HEK293 (cell line): ENCODE results near the gene CMC4.

Experiments
- BCL11B ChIP-seq: fragments of 450-650 bp; formaldehyde crosslinking; IDR thresholded peaks from 2 replicates; pipeline ENCODE4 v1.5.1; 2016; ENCODE audit warnings: low read depth, missing biosample characterization, missing genetic modification characterization
- CTCF ChIP-seq: fragments of 450-650 bp; formaldehyde crosslinking; IDR thresholded peaks from 2 replicates; pipeline ENCODE4 v1.5.1; 2016; ENCODE audit warnings: missing biosample characterization, missing genetic modification characterization
- GLI4 ChIP-seq: fragments of 450-650 bp; formaldehyde crosslinking; IDR thresholded peaks from 2 replicates; pipeline ENCODE4 v1.5.1; 2016; ENCODE audit warnings: missing biosample characterization, missing genetic modification characterization
- HIC1 ChIP-seq: fragments of 450-650 bp; formaldehyde crosslinking; IDR thresholded peaks from 2 replicates; pipeline ENCODE4 v1.5.1; 2016; ENCODE audit warnings: missing biosample characterization, missing genetic modification characterization
- SCRT1 ChIP-seq: fragments of 450-650 bp; formaldehyde crosslinking; IDR thresholded peaks from 2 replicates; pipeline ENCODE4 v1.5.1; 2016; ENCODE audit warnings: missing biosample characterization, missing genetic modification characterization, borderline replicate concordance
- SP2 ChIP-seq: fragments of 450-650 bp; formaldehyde crosslinking; IDR thresholded peaks from 2 replicates; pipeline ENCODE4 v1.5.1; 2016; ENCODE audit warnings: missing biosample characterization, missing genetic modification characterization
- ZBTB44 ChIP-seq: fragments of 450-650 bp; IDR thresholded peaks from 2 replicates; pipeline ENCODE4 v1.5.1; 2018; ENCODE audit warnings: missing biosample characterization, mild to moderate bottlenecking, missing genetic modification characterization
- ZFP41 ChIP-seq: fragments of 450-650 bp; formaldehyde crosslinking; IDR thresholded peaks from 2 replicates; pipeline ENCODE4 v1.5.1; 2016; ENCODE audit warnings: missing biosample characterization, missing genetic modification characterization, borderline replicate concordance
- ZNF132 ChIP-seq: fragments of 450-650 bp; formaldehyde crosslinking; IDR thresholded peaks from 2 replicates; pipeline ENCODE4 v1.5.1; 2017; ENCODE audit warnings: missing biosample characterization, missing genetic modification characterization, borderline replicate concordance
- ZNF140 ChIP-seq: fragments of 450-650 bp; formaldehyde crosslinking; IDR thresholded peaks from 2 replicates; pipeline ENCODE4 v1.5.1; 2016; ENCODE audit warnings: missing biosample characterization, missing genetic modification characterization
- ZNF155 ChIP-seq: fragments of 450-650 bp; formaldehyde crosslinking; IDR thresholded peaks from 2 replicates; pipeline ENCODE4 v1.5.1; 2016; ENCODE audit warnings: missing biosample characterization, missing genetic modification characterization
- ZNF157 ChIP-seq: fragments of 450-650 bp; formaldehyde crosslinking; IDR thresholded peaks from 2 replicates; pipeline ENCODE4 v1.5.1; 2016; ENCODE audit warnings: missing biosample characterization, missing genetic modification characterization
- ZNF211 ChIP-seq: fragments of 450-650 bp; formaldehyde crosslinking; IDR thresholded peaks from 2 replicates; pipeline ENCODE4 v1.5.1; 2016; ENCODE audit warnings: low read depth, missing biosample characterization, missing genetic modification characterization
- ZNF24 ChIP-seq: fragments of 450-650 bp; formaldehyde crosslinking; IDR thresholded peaks from 2 replicates; pipeline ENCODE4 v1.5.1; 2016; ENCODE audit warnings: missing biosample characterization, missing genetic modification characterization
- ZNF280C ChIP-seq: fragments of 450-650 bp; formaldehyde crosslinking; IDR thresholded peaks from 2 replicates; pipeline ENCODE4 v1.5.1; 2016; ENCODE audit warnings: missing biosample characterization, missing genetic modification characterization
- ZNF362 ChIP-seq: fragments of 450-650 bp; formaldehyde crosslinking; IDR thresholded peaks from 2 replicates; pipeline ENCODE4 v1.5.1; 2016; ENCODE audit warnings: missing biosample characterization, missing genetic modification characterization
- ZNF37A ChIP-seq: fragments of 450-650 bp; IDR thresholded peaks from 2 replicates; pipeline ENCODE4 v1.5.1; 2018; ENCODE audit warnings: missing biosample characterization, missing genetic modification characterization
- ZNF561 ChIP-seq: fragments of 450-650 bp; IDR thresholded peaks from 2 replicates; pipeline ENCODE4 v1.5.1; 2018; ENCODE audit warnings: missing biosample characterization, missing genetic modification characterization, borderline replicate concordance
- ZNF639 ChIP-seq: fragments of 450-650 bp; formaldehyde crosslinking; IDR thresholded peaks from 2 replicates; pipeline ENCODE4 v1.5.1; 2016; ENCODE audit warnings: missing biosample characterization, missing genetic modification characterization
- ZNF707 ChIP-seq: fragments of 450-650 bp; formaldehyde crosslinking; IDR thresholded peaks from 2 replicates; pipeline ENCODE4 v1.5.1; 2016; ENCODE audit warnings: missing biosample characterization, missing genetic modification characterization

CMC4 gene

GRCh38 chrX:155056877-155057792 lies 13.8 kb downstream of the CMC4 start (continued):
- TF ChIP-seq ZNF639 (tag by site-specific recombination), result no peak
- TF ChIP-seq ZNF155, result no peak
- no peak for TF ChIP-seq BCL11B (tag by site-specific recombination)
- no peak for TF ChIP-seq ZNF24 (tag by site-specific recombination)
- TF ChIP-seq ZNF280C (tag by site-specific recombination), result no peak
- TF ChIP-seq CTCF (tag by site-specific recombination), result peak; percentile 80
- no peak for TF ChIP-seq GLI4
- no peak for TF ChIP-seq SCRT1
- no peak for TF ChIP-seq ZBTB44
- TF ChIP-seq ZNF211 (tag by site-specific recombination), result no peak
- TF ChIP-seq ZNF157, result no peak
- TF ChIP-seq ZNF707, result no peak
- TF ChIP-seq SP2 (tag by site-specific recombination), result 0 out of 2 replicates have a peak, but pooled peaks have one; percentile 3
- no peak for TF ChIP-seq HIC1 (tag by site-specific recombination)
- TF ChIP-seq ZNF362, result no peak
- no peak for TF ChIP-seq ZNF140 (tag by site-specific recombination)
- TF ChIP-seq ZFP41, result no peak
- no peak for TF ChIP-seq ZNF132 (tag by site-specific recombination)
- no peak for TF ChIP-seq ZNF561 (tag by site-specific recombination)
- TF ChIP-seq ZNF37A (tag by site-specific recombination), result no peak
